ENCODE data around the gene PACRG.

DNA sequence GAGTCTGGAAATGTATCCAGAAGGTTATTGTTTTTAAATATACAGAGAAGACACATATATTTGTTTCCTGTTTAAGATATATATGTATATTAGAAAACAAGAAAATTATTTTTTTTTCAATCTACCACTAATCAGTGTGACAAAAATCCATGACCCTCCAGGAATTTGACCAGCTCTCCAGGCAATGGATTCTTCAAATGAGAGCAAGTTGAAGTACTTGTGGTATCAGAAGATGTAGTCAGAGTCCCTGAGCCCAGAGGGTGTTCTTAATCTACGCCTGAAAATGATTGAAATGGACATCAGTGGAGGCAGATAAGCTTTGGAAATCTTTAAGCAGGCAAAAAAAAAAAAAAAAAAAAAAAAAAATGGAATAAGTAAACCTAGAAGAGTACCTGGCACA lies 500.3 kb downstream of the PACRG start:
- TF ChIP-seq POLR2A (IDR thresholded peaks at IDR 0.05) = no peak
- TF ChIP-seq, protein P1, sequence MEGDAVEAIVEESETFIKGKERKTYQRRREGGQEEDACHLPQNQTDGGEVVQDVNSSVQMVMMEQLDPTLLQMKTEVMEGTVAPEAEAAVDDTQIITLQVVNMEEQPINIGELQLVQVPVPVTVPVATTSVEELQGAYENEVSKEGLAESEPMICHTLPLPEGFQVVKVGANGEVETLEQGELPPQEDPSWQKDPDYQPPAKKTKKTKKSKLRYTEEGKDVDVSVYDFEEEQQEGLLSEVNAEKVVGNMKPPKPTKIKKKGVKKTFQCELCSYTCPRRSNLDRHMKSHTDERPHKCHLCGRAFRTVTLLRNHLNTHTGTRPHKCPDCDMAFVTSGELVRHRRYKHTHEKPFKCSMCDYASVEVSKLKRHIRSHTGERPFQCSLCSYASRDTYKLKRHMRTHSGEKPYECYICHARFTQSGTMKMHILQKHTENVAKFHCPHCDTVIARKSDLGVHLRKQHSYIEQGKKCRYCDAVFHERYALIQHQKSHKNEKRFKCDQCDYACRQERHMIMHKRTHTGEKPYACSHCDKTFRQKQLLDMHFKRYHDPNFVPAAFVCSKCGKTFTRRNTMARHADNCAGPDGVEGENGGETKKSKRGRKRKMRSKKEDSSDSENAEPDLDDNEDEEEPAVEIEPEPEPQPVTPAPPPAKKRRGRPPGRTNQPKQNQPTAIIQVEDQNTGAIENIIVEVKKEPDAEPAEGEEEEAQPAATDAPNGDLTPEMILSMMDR (IDR thresholded peaks at IDR 0.05) = no peak

Data from testis (tissue), 2 donors.